GM18502 (cell line): Measurements from ENCODE around the gene ZNF526.
A peak's percentile ranks its signal among the peaks of the same experiment; 100 is the strongest.
"Not testable (repeated sequence)": the region's sequence is repeated elsewhere in the genome, so short reads cannot be mapped to it uniquely, and the experiment has no call there.

ENCODE experiments used
- ATAC-seq: cut with Tn5 transposase; IDR thresholded peaks from one replicate; pipeline ENCODE4 v1.9.1; 2021; ENCODE audit warnings: mild to moderate bottlenecking; ENCODE audit not compliant: unreplicated experiment, poor library complexity

ZNF526 gene

DNA sequence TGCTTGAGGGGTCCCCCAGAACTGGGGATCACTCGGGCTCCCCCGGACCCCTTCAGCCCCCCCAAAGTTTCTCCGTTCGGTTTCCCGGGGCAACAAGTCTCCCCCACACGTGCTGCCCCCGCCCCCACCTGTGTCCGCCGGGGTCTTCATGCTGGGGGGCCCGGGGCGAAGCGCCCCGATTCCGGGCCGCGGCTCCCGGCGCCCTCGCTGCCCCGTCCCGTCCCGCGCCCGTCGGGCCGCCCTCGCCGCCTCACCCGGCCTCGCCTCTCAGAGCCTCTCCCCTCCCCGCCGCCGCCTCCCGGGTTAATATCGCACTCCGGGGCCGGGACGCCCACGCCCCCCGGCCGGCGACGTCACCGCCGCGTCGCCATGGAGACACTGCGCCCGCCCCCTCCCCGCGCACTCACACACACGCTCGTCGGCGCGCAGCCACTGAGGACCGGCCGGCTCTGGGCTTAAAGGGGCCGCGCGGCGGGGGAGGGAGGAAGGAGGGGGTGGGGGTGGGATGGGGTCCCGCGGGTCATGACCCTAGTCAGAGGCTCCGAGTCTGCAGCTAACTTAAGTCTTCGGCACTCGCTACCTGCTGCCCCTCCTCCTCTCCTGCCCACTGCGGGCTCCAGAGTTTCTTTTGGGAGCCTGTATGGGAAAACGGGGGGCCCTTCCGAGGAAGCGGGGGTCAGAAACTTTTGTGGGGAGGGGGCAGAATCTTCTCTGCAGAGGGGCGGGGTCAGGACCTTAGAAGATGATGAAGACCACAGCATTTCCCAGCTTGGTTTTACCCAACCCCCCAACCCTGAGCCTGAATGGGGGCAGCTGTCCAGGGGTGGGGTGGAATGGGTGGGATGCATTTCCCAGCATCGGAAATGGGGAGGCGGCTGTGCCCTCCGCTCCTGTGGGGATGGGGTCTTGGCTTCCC, 35.0 kb downstream of the ZNF526 start, which contains the start of gene ERF:
Gene ERF (minus strand): TSS at position 279 of the 916 bp plus-strand sequence. CDS start 129 bp downstream, at position 150.
- ATAC-seq, result peak; percentile 68

DNA sequence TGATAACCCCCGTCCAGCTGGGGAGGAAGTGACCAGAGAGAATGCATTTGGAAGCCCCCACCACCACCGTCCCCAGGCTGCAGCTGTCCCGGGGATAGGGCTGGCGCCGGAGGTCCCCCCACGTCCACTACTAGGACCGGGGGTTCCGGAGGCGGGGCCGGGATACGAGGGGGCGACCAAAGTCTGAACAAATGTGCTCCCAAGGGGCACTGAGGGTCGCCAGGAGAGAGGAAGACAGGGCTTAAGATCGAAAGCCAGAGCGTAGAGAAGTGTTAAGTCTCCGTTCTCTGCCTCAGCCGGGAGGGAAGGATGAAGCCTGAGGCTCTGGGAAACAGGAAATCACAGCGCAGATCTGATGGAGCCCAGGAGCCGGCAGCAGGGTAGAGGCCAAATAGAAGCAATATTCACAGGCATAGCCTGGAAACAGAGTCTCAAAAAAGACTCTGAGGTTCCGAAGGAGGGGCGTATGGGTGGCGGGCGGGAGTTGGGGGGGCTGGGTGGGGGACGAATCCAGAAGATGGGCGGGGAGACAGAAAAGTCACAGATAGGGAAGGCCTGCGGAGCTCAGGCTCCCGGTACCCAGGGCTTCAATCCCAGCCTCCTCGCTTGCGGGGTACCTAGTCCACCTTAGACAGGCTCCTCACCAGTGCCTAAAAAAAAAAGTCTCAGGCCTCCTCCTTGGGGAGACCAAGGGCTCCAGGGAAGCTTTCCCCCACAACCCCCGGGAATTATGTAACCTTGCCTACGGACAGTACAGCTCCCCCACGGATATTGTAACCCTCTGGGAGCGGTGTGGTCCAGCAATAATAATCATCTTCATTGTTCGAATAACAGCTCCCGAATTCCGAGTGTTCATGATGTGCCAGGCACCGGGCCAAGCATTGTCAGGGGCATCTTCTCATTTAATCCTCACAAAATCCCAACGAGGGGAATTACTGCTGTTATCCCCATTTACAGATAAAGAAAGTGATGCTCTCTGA, 35.9 kb downstream of the ZNF526 start:
- no peak for ATAC-seq

DNA sequence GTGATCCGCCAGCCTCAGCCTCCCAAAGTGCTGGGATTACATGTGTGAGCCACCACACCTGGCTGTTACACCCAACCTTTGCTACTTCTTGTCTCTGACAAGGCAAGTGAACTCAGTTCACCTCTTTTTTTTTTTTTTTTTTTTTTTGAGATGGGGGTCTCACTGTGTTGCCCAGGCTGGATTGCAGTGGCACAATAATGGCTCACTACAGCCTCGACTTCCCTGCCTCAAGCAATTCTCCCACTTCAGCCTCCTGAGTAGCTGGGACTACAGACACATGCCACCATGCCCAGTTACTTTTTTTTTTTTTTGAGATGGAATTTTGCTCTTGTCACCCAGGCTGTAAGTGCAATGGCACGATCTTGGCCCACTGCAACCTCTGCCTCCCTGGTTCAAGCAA, 37.7 kb downstream of the ZNF526 start:
- not testable (repeated sequence) for ATAC-seq

DNA sequence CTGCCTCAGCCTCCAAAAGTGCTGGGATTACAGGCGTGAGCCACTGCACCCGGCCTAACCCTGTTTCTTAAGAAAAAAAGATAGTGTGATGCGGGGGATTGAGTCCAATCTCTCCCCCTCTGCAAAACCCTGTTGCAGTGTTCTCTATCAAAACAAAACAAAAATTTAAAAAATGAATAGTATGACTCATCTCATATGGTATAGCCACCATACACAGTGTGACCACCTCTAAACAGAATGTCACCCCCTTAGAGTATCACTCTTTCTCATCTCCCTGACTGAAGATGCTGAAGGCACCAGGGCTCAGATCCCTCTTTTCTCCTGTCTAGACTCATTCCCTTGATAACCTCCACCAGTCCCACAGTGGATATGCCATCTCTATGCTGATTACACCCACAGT, 41.7 kb downstream of the ZNF526 start:
- ATAC-seq, result no peak

DNA sequence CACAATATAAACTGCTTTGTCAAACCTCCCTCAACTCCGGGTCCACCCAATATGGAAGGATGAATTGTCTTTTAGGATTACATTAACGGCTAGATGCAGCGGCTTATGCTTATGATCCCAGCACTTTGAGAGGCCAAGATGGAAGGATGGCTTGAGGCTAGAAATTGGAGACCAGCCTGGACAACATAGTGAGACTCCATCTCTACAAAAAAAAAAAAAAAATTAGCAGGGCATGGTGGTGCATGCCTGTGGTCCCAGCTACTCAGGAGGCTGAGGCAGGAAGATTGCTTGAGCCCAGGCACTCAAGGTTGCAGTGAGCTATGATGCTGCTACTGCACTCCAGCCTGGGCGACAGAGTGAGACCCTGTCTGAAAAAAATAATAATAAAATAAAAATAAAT, 46.0 kb downstream of the ZNF526 start:
- ATAC-seq, result not testable (repeated sequence)

DNA sequence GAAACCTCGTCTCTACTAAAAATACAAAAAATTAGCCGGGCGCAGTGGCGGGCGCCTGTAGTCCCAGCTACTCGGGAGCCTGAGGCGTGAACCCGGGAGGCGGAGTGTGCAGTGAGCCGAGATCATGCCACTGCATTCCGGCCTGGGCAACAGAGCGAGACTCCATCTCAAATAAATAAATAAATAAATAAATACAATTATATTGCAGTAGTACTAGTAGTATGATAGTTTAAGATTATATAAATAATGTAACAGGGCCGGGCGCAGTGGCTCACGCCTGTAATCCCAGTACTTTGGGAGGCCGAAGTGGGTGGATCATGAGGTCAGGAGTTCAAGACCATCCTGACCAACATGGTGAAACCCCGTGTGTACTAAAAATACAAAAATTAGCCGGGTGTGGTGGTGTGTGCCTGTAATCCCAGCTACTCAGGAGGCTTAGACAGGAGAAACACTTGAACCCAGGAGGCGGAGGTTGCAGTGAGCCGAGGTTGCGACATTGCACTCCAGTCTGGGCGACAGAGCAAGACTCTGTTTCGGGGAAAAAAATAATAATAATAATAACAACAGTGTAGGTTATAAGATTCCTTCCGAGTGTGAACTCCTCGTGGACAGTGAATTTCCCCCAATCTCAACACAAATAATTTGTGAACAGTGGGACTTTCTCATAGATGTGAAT, 47.0 kb downstream of the ZNF526 start:
- not testable (repeated sequence) for ATAC-seq

DNA sequence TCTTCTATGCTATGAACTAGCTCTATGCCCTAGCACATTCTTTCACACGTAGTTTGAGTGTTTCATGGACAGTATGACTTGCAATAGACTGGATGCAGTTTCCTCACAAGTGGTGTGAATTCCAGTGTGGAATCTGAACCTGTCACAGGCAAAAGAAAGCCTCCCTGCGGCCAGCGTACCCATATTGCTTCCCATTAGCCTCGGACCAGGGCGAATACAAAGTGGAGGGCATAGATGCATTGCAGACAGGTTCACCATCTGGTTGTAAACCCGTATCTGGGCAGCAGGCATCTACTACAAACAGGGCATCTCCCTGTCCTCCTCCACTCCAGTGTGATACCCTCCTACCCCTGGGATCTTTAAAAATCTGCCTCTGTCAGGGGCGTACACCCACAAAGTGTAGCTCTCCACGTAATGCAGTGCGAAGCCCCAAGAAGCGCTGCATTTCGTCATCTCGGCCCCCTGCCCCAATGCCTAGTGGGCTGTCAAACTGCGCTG, 47.6 kb downstream of the ZNF526 start:
- no peak for ATAC-seq

DNA sequence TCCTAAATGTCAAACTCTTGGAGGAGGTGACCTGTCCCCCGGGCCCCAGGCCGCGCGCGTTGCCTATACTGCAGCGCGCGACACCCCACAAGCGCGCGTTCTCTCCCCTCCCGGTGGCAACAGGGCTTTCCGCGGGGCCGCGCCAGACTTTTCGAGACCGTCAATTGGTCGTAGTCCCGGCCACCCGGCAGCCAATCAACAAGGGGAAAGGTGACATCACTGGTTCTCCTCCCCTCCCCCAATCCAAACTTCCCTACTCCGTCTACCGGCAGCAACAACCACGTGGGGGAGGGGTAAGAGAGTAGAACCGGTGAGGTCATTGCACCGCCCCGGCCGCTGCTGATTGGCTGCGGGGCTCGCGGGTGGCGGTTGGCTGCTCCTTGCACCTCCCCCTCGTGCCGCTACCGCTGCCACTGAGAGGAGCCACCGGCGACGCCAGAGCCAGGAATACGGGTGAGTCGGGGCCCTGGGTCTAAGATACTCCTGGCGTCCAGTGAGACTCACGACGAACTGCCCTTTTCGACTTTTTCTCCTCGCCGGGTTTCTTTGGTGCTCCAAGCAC, 48.1 kb downstream of the ZNF526 start:
- peak; percentile 60 for ATAC-seq

DNA sequence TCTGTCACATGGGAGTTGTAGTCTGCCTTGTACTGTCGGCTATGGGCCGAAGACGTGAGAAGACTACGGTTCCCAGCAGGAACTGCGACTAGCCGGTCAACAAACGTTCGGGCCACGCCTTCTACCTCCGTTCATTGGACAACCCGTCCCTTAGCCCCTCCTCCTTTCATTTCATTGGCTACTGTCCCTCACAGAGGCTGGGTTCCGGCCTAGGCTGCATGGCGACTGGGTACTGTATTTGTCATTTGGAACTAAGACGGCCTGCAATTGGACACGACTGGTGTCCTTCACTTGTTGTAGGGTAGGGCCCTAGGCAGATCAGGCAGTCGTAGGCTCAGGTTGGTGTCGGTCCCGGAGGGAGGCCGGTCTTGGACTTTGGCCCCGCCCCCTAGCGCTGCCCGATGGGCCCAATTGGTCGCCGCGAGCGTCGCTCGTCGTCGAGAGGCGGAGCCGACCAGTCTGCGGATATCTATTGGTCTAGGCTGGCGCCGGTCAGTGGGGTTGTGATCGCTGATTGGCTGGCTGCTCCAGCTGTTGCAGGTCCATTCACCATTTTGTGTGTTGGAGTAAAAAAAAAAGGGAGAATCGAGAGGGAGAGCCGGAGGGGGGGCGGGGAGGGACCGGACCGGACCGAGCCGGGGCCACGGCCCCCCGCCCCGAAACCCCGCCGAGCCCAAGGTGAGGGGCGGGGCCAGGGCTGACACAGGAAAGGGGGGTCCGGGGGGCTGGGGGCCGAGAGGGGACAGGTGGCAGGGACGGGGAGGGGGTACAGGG, 48.8 kb downstream of the ZNF526 start, which contains the start of gene CIC:
Gene CIC (plus strand): TSS at position 549 of the 774 bp plus-strand sequence. CDS start 2,532 bp downstream, outside the sequence.
- peak; percentile 76 for ATAC-seq

DNA sequence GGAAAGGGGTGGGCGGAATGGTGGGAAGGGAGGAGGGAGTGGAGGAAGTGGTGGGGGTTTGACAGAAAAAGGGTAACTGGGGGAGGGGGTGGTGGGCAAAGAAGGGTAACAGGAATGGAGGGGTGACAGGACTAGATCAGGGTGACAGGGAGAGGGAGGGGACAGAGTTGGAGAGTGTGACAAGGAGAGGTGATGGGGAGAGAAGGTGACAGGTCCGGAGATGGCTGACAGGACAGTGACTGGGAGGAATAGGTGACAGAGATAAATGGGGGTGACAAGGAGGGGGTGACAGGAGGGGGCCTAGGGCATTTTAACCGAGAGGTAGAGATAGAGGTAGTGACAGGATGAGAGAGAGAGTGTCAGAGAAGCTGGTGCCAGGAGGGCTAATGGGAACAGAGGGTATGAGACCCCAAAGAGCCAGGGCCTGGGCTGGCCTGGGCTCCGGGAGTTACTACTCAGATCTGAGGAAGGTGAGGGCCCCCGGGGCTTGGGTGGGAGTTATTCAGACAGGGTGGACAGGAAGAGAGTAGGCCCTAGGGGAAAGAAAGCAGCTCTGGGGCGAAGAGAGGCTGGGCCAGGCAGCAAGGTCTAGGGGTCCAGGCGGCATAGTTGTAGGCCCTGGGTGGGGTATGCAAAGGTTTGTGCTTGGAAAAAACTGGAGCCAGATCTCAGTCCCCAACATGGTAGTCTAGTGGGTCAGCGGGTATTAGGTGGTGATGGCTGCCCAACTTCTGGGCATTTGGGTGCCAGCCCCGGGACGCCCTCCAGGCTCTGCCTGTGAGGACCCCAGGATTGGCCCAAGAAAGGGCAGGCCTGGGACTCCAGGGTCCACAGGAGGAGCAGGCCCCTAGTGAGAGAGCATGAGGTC, 49.6 kb downstream of the ZNF526 start:
- ATAC-seq, result no peak

DNA sequence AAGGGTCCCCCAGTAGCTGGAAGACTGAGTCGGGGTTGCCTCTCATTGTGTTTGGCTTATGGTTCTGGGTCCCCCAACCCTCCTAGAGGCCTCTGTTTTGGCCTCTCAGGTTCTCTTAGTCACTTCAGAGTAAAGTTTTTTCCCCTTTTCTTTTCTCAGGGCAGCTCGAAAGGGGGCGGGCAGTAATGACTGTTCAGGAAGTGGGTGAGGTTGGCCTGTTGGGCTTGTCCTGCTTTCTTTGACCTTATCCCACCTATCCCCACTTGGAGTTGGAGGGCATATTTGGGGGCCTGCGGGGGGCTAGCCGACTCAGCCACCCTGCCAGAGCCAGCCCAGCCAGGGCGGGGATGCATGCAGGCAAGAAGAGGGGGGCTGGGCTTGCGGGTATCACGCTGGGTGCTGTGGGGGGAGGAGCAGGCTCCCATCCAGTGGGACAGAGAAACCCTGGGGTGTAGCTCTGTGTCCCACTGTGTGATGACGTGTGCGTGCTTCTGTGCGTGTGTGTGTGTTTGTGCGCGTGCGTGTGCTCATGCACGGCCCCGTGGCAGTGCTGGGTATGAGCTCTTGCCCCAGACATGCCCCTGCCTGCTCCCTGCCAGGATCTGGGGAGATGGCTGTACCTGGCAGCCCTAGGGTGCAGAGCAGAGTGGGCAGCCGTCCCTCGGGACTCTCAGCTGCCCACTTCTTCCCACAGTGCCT, 50.4 kb downstream of the ZNF526 start:
- ATAC-seq, result no peak

DNA sequence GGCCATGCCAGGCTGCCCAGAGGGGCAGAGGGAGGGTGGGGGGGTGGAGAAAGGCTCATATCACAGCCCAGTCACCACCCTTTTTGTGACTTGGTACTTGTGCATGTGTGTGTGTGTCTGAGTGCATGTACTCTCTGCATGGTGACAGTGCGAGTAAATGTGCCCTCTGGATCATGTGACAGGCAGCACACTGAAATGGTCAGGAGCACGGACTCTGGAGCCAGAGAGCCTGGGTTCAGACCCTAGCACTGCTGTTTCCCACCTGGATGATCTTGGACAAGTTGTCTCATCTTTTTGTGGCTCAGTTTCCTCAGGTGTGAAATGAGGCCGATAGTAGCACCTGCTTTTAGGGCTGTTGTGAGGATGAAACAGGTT, 50.9 kb downstream of the ZNF526 start:
- no peak for ATAC-seq

DNA sequence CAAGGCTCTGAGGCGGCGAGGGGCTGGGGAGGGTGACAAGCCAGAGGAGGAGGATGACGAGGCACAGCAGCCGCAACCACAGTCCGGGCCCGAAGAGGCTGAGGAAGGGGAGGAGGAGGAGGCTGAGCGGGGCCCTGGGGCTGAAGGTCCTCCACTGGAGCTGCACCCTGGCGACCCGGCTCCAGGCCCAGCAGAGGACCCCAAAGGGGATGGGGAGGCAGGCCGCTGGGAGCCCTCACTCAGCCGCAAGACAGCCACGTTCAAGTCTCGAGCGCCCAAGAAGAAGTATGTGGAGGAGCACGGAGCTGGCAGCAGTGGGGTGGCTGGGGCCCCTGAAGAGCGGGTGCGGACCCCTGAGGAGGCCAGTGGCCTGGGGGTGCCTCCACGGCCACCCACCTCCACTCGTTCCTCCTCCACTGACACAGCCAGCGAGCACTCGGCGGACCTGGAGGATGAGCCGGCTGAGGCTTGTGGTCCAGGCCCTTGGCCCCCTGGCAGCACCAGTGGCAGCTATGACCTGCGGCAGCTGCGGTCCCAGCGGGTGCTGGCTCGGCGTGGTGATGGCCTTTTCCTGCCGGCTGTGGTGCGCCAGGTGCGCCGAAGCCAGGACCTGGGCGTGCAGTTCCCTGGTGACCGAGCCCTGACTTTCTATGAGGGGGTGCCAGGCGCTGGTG, 51.9 kb downstream of the ZNF526 start:
- ATAC-seq, result no peak

DNA sequence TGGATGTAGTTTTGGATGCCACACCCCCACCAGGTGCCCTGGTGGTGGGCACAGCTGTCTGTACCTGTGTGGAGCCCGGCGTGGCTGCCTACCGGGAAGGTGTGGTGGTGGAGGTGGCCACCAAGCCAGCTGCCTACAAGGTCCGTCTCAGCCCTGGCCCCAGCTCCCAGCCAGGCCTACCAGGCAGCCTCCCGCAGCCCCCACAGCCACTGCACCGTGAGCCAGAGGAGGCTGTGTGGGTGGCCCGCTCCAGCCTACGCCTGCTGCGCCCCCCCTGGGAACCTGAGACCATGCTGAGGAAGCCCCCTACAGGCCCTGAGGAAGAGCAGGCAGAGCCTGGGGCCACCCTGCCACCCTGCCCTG, 52.4 kb downstream of the ZNF526 start:
- ATAC-seq, result no peak

DNA sequence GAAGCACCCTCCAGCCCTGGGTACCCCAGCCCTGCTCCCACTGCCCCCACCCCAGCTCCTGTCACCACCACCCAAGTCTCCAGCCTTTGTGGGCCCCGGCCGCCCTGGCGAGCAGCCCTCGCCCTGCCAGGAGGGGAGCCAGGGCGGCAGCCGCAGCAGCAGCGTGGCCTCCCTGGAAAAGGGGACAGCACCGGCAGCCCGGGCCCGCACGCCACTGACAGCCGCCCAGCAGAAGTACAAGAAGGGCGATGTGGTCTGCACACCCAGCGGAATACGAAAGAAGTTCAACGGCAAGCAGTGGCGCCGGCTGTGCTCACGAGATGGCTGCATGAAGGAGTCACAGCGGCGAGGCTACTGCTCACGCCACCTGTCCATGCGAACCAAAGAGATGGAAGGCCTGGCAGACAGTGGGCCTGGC, 52.9 kb downstream of the ZNF526 start:
- ATAC-seq, result no peak

DNA sequence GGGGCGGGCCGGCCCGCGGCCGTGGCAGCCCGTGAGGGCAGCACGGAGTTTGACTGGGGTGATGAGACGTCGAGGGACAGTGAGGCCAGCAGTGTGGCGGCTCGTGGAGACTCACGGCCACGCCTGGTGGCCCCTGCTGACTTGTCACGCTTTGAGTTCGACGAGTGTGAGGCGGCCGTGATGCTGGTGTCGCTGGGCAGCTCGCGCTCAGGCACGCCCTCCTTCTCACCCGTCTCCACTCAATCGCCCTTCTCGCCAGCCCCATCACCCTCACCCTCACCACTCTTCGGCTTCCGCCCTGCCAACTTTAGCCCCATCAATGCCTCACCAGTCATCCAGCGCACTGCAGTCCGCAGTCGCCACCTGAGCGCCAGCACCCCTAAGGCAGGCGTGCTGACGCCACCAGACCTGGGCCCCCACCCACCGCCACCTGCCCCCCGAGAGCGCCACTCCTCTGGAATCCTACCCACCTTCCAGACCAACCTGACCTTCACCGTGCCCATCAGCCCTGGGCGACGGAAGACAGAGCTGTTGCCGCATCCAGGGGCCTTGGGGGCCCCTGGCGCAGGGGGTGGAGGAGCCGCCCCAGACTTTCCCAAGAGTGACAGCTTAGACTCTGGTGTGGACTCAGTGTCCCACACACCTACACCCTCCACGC, 53.4 kb downstream of the ZNF526 start:
- ATAC-seq, result no peak
